SK-N-MC (cell line): ENCODE results near the gene NRP2.

Source experiments
- EZH2 ChIP-seq: fragments of 200-600 bp; sonication (generic); IDR thresholded peaks from one replicate; pipeline ENCODE4 v1.6.1; 2017; ENCODE audit warnings: antibody characterized with exemption
- FOXP2 ChIP-seq: optimal IDR thresholded peaks from 2 replicates; pipeline ENCODE3; 2011; ENCODE audit warnings: mild to moderate bottlenecking, moderate library complexity; ENCODE audit not compliant: insufficient read depth; ENCODE audit errors: extremely low read length, control extremely low read depth
- POLR2AphosphoS5 ChIP-seq: IDR thresholded peaks from 2 replicates; pipeline ENCODE4 v1.6.1; 2012; ENCODE audit warnings: mild to moderate bottlenecking, low read depth, low read length, borderline replicate concordance

GRCh38 chr2:205807229-205807628 is 124.9 kb downstream of the NRP2 start:
- TF ChIP-seq EZH2 (no peak), POLR2AphosphoS5 (no peak), FOXP2 (no peak)
